Middle frontal gyrus (tissue), 1 donor: Measurements from ENCODE around the gene IGF1.

Experiments
- DNase-seq: peaks from one replicate; pipeline ENCODE4 v3.0.0-alpha.2; 2015; ENCODE audit warnings: low spot score; ENCODE audit errors: extremely low spot score

Gene IGF1

GRCh38 chr12:102480406-102480805, at the start of gene IGF1:
Gene IGF1, minus strand, starts transcription at chr12:102480563. Its CDS starts 182 bp downstream, at chr12:102480381.
- DNase-seq = peak; percentile 30

GRCh38 chr12:102528111-102528510, 47.7 kb upstream of the IGF1 start:
- DNase-seq = no peak

- no peak for DNase-seq
These were observed 46.9 kb upstream of the IGF1 start for GRCh38 chr12:102527171-102527720.

GRCh38 chr12:102526656-102527055, 46.3 kb upstream of the IGF1 start:
- no peak for DNase-seq

GRCh38 chr12:102522768-102523167, 42.4 kb upstream of the IGF1 start:
- no peak for DNase-seq

GRCh38 chr12:102521662-102522277, 41.4 kb upstream of the IGF1 start:
- no peak for DNase-seq

GRCh38 chr12:102518871-102519270, 38.5 kb upstream of the IGF1 start:
- no peak for DNase-seq

- no peak for DNase-seq
These were observed 34.3 kb upstream of the IGF1 start for GRCh38 chr12:102514696-102515095.

GRCh38 chr12:102513739-102514138, 33.4 kb upstream of the IGF1 start:
- no peak for DNase-seq

- no peak for DNase-seq
These were observed 32.9 kb upstream of the IGF1 start for GRCh38 chr12:102513272-102513671.

- no peak for DNase-seq
These were observed 32.2 kb upstream of the IGF1 start for GRCh38 chr12:102512523-102512922.

GRCh38 chr12:102511575-102511974, 31.2 kb upstream of the IGF1 start:
- DNase-seq = no peak

GRCh38 chr12:102510463-102510862, 30.1 kb upstream of the IGF1 start:
- no peak for DNase-seq

- DNase-seq = no peak
These were observed 29.7 kb upstream of the IGF1 start for GRCh38 chr12:102510031-102510430.

GRCh38 chr12:102509123-102509626, 28.8 kb upstream of the IGF1 start:
- no peak for DNase-seq

- no peak for DNase-seq
These were observed 27.7 kb upstream of the IGF1 start for GRCh38 chr12:102508052-102508451.

GRCh38 chr12:102507301-102507700, 26.9 kb upstream of the IGF1 start:
- DNase-seq = no peak

GRCh38 chr12:102504871-102505270, 24.5 kb upstream of the IGF1 start:
- no peak for DNase-seq

GRCh38 chr12:102504280-102504679, 23.9 kb upstream of the IGF1 start:
- DNase-seq = no peak

GRCh38 chr12:102503831-102504230, 23.5 kb upstream of the IGF1 start:
- DNase-seq = no peak

- no peak for DNase-seq
These were observed 22.8 kb upstream of the IGF1 start for GRCh38 chr12:102503056-102503681.

GRCh38 chr12:102501773-102502172, 21.4 kb upstream of the IGF1 start:
- no peak for DNase-seq

GRCh38 chr12:102498471-102498870, 18.1 kb upstream of the IGF1 start:
- no peak for DNase-seq
